ENCODE data around the gene SLC6A15.

DNA sequence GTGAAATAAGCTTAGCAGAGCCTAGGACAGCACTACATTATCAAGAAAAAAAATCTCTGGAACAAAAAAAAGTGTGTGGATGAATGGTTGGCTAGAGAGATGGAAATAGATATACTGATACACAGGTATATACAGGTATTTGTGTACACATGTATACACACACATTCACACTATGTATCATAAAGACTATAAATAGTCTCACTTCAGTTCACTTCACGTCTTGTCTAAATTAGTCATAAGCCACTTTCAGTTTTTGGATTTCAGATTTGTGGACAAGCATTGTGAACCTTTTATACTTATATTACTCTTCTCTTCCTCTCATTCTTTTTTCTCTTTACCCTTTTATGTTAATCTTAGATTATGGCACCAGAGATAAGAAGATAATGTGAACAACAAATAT is 41.8 kb upstream of the SLC6A15 start:
- TF ChIP-seq POLR2A (IDR thresholded peaks at IDR 0.05), result no peak
- TF ChIP-seq, protein P1, sequence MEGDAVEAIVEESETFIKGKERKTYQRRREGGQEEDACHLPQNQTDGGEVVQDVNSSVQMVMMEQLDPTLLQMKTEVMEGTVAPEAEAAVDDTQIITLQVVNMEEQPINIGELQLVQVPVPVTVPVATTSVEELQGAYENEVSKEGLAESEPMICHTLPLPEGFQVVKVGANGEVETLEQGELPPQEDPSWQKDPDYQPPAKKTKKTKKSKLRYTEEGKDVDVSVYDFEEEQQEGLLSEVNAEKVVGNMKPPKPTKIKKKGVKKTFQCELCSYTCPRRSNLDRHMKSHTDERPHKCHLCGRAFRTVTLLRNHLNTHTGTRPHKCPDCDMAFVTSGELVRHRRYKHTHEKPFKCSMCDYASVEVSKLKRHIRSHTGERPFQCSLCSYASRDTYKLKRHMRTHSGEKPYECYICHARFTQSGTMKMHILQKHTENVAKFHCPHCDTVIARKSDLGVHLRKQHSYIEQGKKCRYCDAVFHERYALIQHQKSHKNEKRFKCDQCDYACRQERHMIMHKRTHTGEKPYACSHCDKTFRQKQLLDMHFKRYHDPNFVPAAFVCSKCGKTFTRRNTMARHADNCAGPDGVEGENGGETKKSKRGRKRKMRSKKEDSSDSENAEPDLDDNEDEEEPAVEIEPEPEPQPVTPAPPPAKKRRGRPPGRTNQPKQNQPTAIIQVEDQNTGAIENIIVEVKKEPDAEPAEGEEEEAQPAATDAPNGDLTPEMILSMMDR (IDR thresholded peaks at IDR 0.05), result no peak
